Smooth muscle cell (in vitro differentiated cells): ENCODE measurements around the gene COX19. TPM values are rescaled to one million over a fixed set of nuclear protein-coding genes. Genes with fewer than 3 reads are reported as not detected.

Experiments
- DNase-seq: peaks from one replicate; lab custom pipeline; 2025; ENCODE audit not compliant: unreplicated experiment; lab: John Stamatoyannopoulos, UW
- H2AFZ ChIP-seq: fragments of 200-600 bp; sonication (generic); 2 replicates; pipeline ENCODE4 v1.6.0; 2016; ENCODE audit warnings: antibody characterized with exemption, low read depth, mild to moderate bottlenecking
- H3F3A ChIP-seq: fragments of 200-600 bp; sonication (generic); 2 replicates; pipeline ENCODE4 v1.6.0; 2017; ENCODE audit warnings: antibody characterized with exemption, low read depth
- H3K27ac ChIP-seq: fragments of 200-600 bp; sonication (generic); 2 replicates; pipeline ENCODE4 v1.5.1; 2016; ENCODE audit warnings: low read depth, mild to moderate bottlenecking
- H3K27me3 ChIP-seq: fragments of 200-600 bp; sonication (generic); 2 replicates; pipeline ENCODE4 v1.6.1; 2016; ENCODE audit warnings: low read depth, mild to moderate bottlenecking
- H3K36me3 ChIP-seq: fragments of 200-600 bp; sonication (generic); 2 replicates; pipeline ENCODE4 v1.5.1; 2016; ENCODE audit warnings: low read depth
- H3K4me1 ChIP-seq: fragments of 200-600 bp; sonication (generic); 2 replicates; pipeline ENCODE4 v1.5.1; 2016; ENCODE audit warnings: low read depth
- H3K4me2 ChIP-seq: fragments of 200-600 bp; sonication (generic); 2 replicates; pipeline ENCODE4 v1.6.0; 2016; ENCODE audit warnings: mild to moderate bottlenecking
- H3K4me3 ChIP-seq: fragments of 200-600 bp; sonication (generic); 2 replicates; pipeline ENCODE4 v1.5.1; 2016; ENCODE audit warnings: mild to moderate bottlenecking
- H3K79me2 ChIP-seq: fragments of 200-600 bp; sonication (generic); 2 replicates; pipeline ENCODE4 v1.6.0; 2016; ENCODE audit warnings: low read depth, mild to moderate bottlenecking
- H3K9ac ChIP-seq: fragments of 200-600 bp; sonication (generic); 2 replicates; pipeline ENCODE4 v1.6.0; 2016; ENCODE audit warnings: low read depth
- H3K9me3 ChIP-seq: fragments of 200-600 bp; sonication (generic); replicated peaks from 2 replicates; pipeline ENCODE4 v1.5.1; 2016; ENCODE audit warnings: low read depth
- H4K20me1 ChIP-seq: fragments of 200-600 bp; sonication (generic); 2 replicates; pipeline ENCODE4 v1.6.0; 2016; ENCODE audit warnings: low read depth
- CTCF ChIP-seq: fragments of 200-600 bp; sonication (generic); IDR thresholded peaks from 2 replicates; pipeline ENCODE4 v1.5.1; 2017; ENCODE audit warnings: borderline replicate concordance, mild to moderate bottlenecking, antibody characterized with exemption; ENCODE audit not compliant: insufficient read depth, poor library complexity, severe bottlenecking
- WGBS: methylation state at CpG from one replicate; pipeline ENCODE4 v1.1.7; 2016; ENCODE audit warnings: low lambda C conversion rate; 5-methylcytosine and 5-hydroxymethylcytosine counted together
- polyA plus RNA-seq: library from polyadenylated mRNA; unstranded; fragments of >200 nt; fragmentation: Nextera tagmentation; extraction: Ambion mirVana; gene quantifications from 2 replicates; pipeline ENCODE4 v1.2.1, GENCODE V29; 2016
- total RNA-seq: library from RNA; depleted of rRNA; stranded (reverse); fragments of >200 nt; gene quantifications from 2 replicates; pipeline ENCODE4 v1.2.3, GENCODE V29; 2014

The COX19 gene
- total and polyA plus RNA-seq, 2 experiments from 2014 or later: 10.0 to 10.4 TPM

DNA sequence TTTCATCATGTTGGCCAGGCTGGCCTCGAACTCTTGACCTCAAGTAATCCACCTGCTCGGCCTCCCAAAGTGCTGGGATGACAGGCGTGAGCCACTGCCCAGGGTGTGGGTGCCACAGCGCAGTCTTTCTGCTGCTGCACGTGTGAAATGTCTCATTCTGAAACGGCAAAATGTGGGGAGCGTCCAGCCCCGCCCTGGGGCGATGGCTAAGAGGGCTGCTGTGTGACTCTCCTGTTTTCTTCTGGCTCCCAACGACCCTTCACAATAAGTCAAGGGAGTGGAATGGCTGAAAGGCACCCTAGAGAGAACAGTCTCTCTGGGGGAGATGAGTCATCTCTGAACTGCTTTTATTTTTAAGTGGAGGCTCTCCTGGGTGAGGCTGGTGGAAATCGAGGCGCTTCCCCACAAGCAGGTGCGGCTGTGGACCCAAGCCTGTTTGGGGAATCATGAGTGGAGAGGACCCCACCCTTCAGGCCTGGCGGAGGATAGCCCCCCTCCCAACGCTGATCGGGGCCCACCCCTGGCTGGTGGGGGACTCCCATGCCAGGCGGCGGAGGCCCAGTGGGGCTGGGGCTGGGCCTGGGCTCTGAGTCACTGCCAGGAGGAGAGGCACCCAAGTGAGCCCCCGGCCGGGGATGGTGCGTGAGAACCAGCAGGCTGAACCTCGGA is 38.8 kb downstream of the COX19 start:
- 80% methylated on average over 16 of the region's 22 CpGs for WGBS
- Histone ChIP-seq H3K9ac (no peak overlapping the region), H3K79me2 (no peaks in the 10 kb centered on the region), H3F3A (no peaks in the 10 kb centered on the region), H4K20me1 (no peaks in the 10 kb centered on the region), H2AFZ (no peak overlapping the region), H3K27ac (no peak overlapping the region), H3K4me3 (no peak overlapping the region), H3K27me3 (peaks cover 7% of the 10 kb centered on the region), H3K9me3 (no peaks in the 10 kb centered on the region), H3K4me1 (no peaks in the 10 kb centered on the region), H3K4me2 (no peak overlapping the region), H3K36me3 (no peaks in the 10 kb centered on the region)
- no peak for DNase-seq
- no peak for TF ChIP-seq CTCF

DNA sequence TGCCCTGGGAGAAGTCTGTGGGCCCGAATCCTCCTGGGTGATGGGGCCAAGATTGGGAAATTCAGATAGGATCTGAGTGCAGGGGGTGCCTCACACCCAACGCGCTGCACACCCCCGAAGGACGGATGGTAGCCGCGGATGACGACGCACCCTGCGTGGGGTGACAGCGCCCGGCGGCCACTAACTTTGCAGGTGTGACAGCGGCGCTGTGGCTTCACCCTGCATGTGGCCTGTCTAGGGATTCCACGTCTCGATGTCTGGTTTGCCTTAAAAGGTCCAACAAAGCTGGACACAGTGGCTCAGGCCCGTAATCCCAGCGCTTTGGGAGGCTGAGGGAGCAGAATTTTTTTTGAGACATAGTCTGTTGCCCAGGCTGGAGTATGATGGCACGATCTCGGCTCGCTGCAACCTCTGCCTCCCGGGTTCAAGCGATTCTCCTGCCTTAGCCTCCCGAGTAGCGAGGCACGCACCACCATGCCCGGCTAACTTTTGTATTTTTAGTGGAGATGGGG is 39.4 kb downstream of the COX19 start:
- no peak for TF ChIP-seq CTCF
- DNase-seq: no peak
- H3K4me3 ChIP-seq: no peak overlapping the region
- no peaks in the 10 kb centered on the region for H3K36me3 ChIP-seq
- H3K27me3 ChIP-seq: peaks cover 1% of the 10 kb centered on the region
- H4K20me1 ChIP-seq: no peaks in the 10 kb centered on the region
- no peaks in the 10 kb centered on the region for H3K9me3 ChIP-seq
- no peaks in the 10 kb centered on the region for H3F3A ChIP-seq
- no peak overlapping the region for H3K4me2 ChIP-seq
- no peak overlapping the region for H3K9ac ChIP-seq
- WGBS: 94% methylated on average over 28 of the region's 28 CpGs
- no peaks in the 10 kb centered on the region for H3K4me1 ChIP-seq
- no peak overlapping the region for H3K27ac ChIP-seq
- H3K79me2 ChIP-seq: no peaks in the 10 kb centered on the region
- H2AFZ ChIP-seq: no peak overlapping the region

DNA sequence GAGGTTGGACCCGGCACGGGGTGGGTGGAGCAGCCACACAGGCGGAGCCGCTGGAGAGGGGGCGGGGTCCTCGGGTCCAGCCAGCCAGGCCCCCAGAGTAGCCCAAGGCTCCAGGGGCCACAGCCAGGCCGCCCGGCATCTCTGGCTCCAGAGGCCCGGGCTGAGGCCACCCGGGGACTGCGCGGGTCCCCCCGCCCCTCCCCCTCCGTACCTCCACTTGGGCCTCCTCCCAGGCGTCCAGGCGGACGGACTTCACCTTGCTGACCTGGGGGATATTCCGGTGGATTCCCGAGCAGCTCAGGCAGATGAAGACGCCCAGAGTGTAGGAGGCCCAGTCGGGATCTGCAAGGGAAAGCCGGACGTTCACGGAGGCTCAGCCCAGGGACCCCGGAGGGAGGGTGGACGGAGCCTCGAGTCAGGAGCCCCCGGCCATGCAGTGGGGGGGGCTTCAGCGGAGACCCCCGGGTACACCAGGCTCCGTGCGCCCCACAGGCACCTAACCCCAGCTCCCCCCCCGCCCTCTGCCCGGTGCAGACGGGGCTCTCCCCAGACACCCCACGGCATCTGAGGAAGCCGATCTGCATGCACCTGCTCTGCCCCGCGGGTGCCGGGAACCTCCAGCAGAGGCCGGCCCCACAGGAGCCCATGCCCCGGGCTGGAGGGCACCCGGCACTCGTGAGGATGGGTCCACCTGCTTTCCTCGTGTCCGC is 40.0 kb downstream of the COX19 start:
- 94% methylated on average over 21 of the region's 46 CpGs for WGBS
- Histone ChIP-seq H3K4me1 (no peaks in the 10 kb centered on the region), H2AFZ (no peak overlapping the region), H3K27me3 (no peaks in the 10 kb centered on the region), H3K27ac (no peak overlapping the region), H4K20me1 (no peaks in the 10 kb centered on the region), H3K4me3 (no peak overlapping the region), H3F3A (no peaks in the 10 kb centered on the region), H3K9ac (no peak overlapping the region), H3K4me2 (no peak overlapping the region), H3K9me3 (no peaks in the 10 kb centered on the region), H3K79me2 (no peaks in the 10 kb centered on the region), H3K36me3 (no peaks in the 10 kb centered on the region)
- TF ChIP-seq CTCF: no peak
- no peak for DNase-seq
